Fibroblast of upper back skin (primary cell): ENCODE data around the gene DCP1A.
"Not testable (repeated sequence)": the region's sequence is repeated elsewhere in the genome, so short reads cannot be mapped to it uniquely, and the experiment has no call there.

Experiments used
- DNase-seq: peaks from one replicate; pipeline ENCODE4 v3.0.0-alpha.2; 2013

The DCP1A gene

GRCh38 chr3:53327986-53328385, 19.4 kb downstream of the DCP1A start:
- not testable (repeated sequence) for DNase-seq

GRCh38 chr3:53324105-53324504, 23.2 kb downstream of the DCP1A start:
- no peak for DNase-seq

- no peak for DNase-seq
Observed at GRCh38 chr3:53320697-53321096, 26.6 kb downstream of the DCP1A start.

- peak; percentile 46 for DNase-seq
Observed at GRCh38 chr3:53318522-53318921, 28.8 kb downstream of the DCP1A start.

- no peak for DNase-seq
Observed at GRCh38 chr3:53312832-53313231, 34.5 kb downstream of the DCP1A start.

- no peak for DNase-seq
Observed at GRCh38 chr3:53311882-53312281, 35.5 kb downstream of the DCP1A start.

- DNase-seq = no peak
Observed at GRCh38 chr3:53303957-53304356, 43.4 kb downstream of the DCP1A start.

- no peak for DNase-seq
Observed at GRCh38 chr3:53303549-53303948, 43.8 kb downstream of the DCP1A start.

- DNase-seq = no peak
Observed at GRCh38 chr3:53300826-53301225, 46.5 kb downstream of the DCP1A start.

- DNase-seq = peak; percentile 49
Observed at GRCh38 chr3:53299611-53300023, 47.7 kb downstream of the DCP1A start.

- no peak for DNase-seq
Observed at GRCh38 chr3:53295410-53295809, 51.9 kb downstream of the DCP1A start.

GRCh38 chr3:53293867-53294266, 53.5 kb downstream of the DCP1A start:
- no peak for DNase-seq

- DNase-seq = no peak
Observed at GRCh38 chr3:53288214-53288613, 59.1 kb downstream of the DCP1A start.

- peak; percentile 14 for DNase-seq
Observed at GRCh38 chr3:53287131-53287629, 60.2 kb downstream of the DCP1A start.

- no peak for DNase-seq
Observed at GRCh38 chr3:53286727-53287126, 60.6 kb downstream of the DCP1A start.

GRCh38 chr3:53282581-53282980, 64.8 kb downstream of the DCP1A start:
- DNase-seq = no peak

GRCh38 chr3:53278667-53279066, 68.7 kb downstream of the DCP1A start:
- no peak for DNase-seq

GRCh38 chr3:53274938-53275605, 72.3 kb downstream of the DCP1A start:
- no peak for DNase-seq

- DNase-seq = no peak
Observed at GRCh38 chr3:53273146-53273670, 74.1 kb downstream of the DCP1A start.

GRCh38 chr3:53269888-53270880, 77.2 kb downstream of the DCP1A start:
- peak; percentile 95 for DNase-seq

GRCh38 chr3:53269193-53269592, 78.2 kb downstream of the DCP1A start:
- DNase-seq = not testable (repeated sequence)

GRCh38 chr3:53267766-53268165, 79.6 kb downstream of the DCP1A start:
- DNase-seq = no peak

GRCh38 chr3:53264718-53265117, 82.6 kb downstream of the DCP1A start:
- no peak for DNase-seq

GRCh38 chr3:53263907-53264306, 83.4 kb downstream of the DCP1A start:
- no peak for DNase-seq
